Retinal pigment epithelial cell (primary cell): Measurements from ENCODE around the gene MAGED4.
"Not testable (repeated sequence)": the region's sequence is repeated elsewhere in the genome, so short reads cannot be mapped to it uniquely, and the experiment has no call there.

Experiments used
- DNase-seq: peaks from one replicate; pipeline ENCODE4 v3.0.0-alpha.2; 2010; ENCODE audit warnings: low read depth
- H3K4me3 ChIP-seq: 2 replicates; pipeline ENCODE4 v1.5.1; 2011; ENCODE audit warnings: mild to moderate bottlenecking, low read length, control low read depth, moderate library complexity
- TF ChIP-seq, protein P1 (sequence below): conservative IDR thresholded peaks from 2 replicates; pipeline ENCODE4 v1.5.1; 2011; ENCODE audit warnings: low read depth, low read length, control low read depth, inconsistent platforms

The MAGED4 gene

DNA sequence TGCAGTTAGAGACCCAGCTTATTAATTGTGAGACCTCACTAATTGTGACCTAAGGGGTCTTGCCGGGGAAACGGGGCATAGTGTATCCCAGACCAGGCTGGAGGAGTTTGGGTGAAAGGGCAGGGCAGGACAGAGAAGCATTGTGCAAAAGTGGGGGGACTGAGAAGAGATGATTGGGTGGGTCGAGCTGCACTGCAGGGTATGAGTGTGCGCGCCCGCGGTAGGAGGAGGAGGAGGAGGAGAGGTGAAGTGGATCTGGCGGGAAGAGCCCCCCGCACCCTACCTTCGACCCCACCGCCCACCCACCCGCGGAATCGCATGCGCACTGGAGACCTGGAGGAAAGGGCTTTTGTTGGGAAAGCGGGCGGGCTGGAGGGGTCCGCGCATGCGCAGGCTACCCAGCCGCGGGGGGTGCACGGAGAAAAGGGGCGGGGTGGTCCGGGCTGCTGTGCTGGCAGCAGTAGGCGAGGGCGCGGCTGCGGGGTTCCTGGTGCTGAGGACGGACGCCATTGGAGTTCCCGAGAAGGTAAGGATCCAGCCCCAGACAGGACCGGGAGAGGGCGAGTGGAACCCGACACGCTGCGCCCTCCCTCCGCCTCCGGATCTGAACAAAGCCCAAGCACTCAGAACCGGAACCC, at the start of gene MAGED4:
TSS of gene MAGED4 (plus strand) at position 449 of the 638 bp plus-strand sequence. CDS start 1,035 bp downstream, outside the sequence.
- not testable (repeated sequence) for H3K4me3 ChIP-seq

DNA sequence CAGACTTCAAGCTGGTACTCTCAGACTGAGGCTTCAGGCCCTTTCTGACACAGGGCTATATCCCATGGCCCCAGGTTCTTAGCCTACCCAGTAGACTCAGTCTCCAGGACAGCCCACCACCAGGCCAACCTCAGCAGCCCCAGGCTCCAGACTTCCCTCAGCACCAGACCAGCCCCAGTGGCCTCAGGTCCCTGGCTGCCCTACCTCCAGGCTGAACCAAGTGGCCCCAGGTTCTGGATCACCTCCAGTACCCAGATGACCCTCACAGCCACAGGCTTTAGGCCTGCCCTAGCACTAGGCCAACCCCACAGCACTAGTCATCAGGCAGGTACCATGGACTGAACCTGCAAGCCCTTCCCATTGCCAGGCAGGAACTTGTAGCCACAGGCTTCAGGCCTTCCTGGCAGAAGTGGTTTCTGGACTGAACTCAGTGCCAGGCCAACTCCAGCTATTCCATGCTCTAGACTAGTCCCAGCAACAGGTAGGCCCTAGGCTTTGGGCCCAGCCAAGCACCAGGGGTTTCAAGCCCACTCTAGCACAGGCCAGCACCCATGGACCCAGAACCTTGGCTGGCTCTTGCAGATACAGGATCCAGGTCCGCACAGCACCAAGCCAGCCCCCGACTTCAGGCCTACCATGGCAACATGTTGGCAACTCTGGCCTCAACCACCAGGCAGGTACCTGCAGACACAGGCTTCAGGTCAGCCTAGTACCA, 45.7 kb upstream of the MAGED4 start:
- H3K4me3 ChIP-seq, result no peak overlapping the region
- DNase-seq, result no peak
- TF ChIP-seq, protein P1, sequence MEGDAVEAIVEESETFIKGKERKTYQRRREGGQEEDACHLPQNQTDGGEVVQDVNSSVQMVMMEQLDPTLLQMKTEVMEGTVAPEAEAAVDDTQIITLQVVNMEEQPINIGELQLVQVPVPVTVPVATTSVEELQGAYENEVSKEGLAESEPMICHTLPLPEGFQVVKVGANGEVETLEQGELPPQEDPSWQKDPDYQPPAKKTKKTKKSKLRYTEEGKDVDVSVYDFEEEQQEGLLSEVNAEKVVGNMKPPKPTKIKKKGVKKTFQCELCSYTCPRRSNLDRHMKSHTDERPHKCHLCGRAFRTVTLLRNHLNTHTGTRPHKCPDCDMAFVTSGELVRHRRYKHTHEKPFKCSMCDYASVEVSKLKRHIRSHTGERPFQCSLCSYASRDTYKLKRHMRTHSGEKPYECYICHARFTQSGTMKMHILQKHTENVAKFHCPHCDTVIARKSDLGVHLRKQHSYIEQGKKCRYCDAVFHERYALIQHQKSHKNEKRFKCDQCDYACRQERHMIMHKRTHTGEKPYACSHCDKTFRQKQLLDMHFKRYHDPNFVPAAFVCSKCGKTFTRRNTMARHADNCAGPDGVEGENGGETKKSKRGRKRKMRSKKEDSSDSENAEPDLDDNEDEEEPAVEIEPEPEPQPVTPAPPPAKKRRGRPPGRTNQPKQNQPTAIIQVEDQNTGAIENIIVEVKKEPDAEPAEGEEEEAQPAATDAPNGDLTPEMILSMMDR, result no peak

More for the DNA sequence above, at the start of gene MAGED4:
- not testable (repeated sequence) for DNase-seq

DNA sequence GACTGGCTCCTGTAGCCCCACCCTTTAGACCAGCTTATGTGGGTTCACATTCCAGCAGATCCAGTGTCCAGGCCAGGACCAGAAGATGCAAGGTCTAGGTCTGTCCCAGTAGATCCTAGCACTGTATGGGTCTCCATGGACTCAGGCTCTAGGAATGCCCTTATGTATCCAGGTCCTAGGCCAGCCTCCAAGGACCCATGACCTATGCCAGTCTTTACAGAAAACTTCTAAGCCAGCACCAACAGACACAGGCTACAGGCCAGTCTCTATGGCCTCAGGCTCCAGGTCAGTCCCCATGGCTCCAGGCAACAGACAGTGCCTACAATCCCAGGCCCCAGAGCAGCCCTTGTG, 45.2 kb upstream of the MAGED4 start:
- no peak for DNase-seq
- no peak overlapping the region for H3K4me3 ChIP-seq
- TF ChIP-seq, protein P1, result no peak

- no peak overlapping the region for H3K4me3 ChIP-seq
- TF ChIP-seq, protein P1, result no peak
- DNase-seq, result no peak
Observed at GRCh38 chrX:52140020-52140419, 44.7 kb upstream of the MAGED4 start.

DNA sequence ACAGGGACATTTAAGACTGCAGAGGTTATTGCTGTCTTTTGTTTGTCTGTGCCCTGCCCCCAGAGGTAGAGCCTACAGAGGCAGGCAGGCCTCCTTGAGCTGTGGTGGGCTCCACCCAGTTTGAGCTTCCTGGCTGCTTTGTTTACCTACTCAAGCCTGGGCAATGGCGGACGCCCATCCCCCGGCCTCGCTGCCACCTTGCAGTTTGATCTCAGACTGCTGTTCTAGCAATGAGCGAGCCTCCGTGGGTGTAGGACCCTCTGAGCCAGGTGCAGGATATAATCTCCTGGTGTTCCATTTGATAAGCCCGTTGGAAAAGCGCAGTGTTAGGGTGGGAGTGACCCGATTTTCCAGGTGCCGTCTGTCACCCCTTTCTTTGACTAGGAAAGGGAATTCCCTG, 34.0 kb upstream of the MAGED4 start:
- H3K4me3 ChIP-seq, DNase-seq: not testable (repeated sequence)

DNA sequence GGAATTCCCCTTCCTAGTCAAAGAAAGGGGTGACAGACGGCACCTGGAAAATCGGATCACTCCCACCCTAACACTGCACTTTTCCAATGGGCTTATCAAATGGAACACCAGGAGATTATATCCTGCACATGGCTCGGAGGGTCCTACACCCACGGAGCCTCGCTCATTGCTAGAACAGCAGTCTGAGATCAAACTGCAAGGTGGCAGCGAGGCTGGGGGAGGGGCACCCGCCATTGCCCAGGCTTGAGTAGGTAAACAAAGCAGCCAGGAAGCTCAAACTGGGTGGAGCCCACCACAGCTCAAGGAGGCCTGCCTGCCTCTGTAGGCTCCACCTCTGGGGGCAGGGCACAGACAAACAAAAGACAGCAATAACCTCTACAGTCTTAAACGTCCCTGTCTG, 24.5 kb upstream of the MAGED4 start:
- not testable (repeated sequence) for H3K4me3 ChIP-seq, DNase-seq

DNA sequence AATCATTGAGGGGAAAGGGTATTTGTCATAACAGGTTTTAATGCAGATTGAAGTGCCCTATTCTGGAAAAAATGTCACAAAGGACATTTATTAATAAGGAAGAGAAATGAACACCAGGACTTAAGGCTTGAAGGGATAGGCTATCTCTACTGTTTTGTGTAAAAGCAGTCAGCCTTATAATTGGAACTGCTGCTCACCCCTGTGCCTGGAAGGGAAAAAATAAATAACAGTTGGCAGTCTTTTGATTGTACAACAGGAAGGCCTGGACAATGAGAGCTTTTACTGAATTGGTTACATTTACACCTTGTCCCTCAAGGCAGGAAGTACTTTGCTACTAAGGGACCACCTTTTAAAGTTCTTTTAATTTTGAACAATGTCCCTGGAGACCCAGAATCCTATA, 17.8 kb upstream of the MAGED4 start:
- TF ChIP-seq, protein P1, result no peak
- DNase-seq, result no peak
- no peak overlapping the region for H3K4me3 ChIP-seq

DNA sequence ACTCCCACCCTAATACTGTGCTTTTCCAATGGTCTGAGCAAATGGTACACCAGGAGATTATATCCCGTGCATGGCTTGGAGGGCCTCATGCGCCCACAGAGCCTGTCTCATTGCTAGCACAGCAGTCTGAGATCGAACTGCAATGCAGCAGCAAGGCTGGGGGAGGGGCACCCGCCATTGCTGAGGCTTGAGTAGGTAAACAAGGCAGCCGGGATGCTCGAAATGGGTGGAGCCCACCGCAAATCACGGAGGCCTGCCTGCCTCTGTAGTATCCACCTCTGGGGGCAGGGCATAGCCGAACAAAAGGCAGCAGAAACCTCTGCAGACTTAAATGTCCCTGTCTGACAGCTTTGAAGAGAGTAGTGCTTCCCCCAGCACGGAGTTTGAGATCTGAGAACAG, 13.6 kb upstream of the MAGED4 start:
- not testable (repeated sequence) for DNase-seq, H3K4me3 ChIP-seq

- H3K4me3 ChIP-seq, DNase-seq: not testable (repeated sequence)
Observed at GRCh38 chrX:52185078-52185453, 378 bp downstream of the MAGED4 start.

DNA sequence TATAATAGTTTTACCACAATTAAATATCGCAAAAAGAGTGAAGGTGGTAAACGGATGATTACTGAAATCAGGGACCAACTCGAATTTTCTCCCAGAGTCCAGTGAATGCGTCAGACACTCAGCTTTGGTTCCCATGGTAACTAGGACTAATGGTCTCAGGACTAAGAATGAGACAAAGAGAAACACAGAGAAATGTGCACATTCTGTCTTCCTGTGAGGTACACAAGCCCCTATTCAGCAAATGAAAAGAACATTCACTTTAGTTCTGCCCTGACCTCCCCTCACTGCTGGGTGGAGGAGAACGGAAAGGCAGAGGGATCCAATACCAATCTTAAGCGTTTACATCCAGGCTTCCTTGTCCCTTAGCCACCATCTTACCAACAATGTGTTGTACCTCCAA, 26.7 kb downstream of the MAGED4 start:
- H3K4me3 ChIP-seq, DNase-seq: not testable (repeated sequence)
